COR-L47 (cell line): ENCODE data around the gene DEDD.
A peak's percentile ranks its signal among the peaks of the same experiment; 100 is the strongest.

Experiments used
- DNase-seq: peaks from one replicate; lab custom pipeline; 2025; lab: John Stamatoyannopoulos, UW

The DEDD gene

GRCh38 chr1:161162806-161163205 lies 30.3 kb upstream of the DEDD start:
- DNase-seq = no peak

GRCh38 chr1:161162052-161162451 lies 29.6 kb upstream of the DEDD start:
- no peak for DNase-seq

DNA sequence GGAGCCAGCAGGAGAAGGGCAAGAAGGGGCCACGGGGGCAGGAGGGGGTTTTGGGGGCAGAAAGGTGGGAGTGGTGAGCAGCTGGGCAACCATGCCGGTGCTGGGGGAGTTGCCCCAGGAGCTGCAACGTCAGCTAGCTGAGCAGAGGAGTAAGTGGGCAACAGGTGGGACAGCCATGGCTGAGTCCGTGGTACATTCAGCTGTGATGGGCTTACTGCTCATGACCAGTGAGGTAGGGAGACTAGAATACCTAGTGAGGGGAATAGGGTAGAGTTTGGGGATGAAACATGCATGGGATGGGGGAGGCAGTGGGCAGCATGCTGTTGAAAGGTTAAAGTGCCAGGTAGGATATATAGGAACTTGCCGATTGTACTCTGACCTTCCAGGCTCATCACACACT lies 29.2 kb upstream of the DEDD start:
- no peak for DNase-seq

- no peak for DNase-seq
These were observed 28.2 kb upstream of the DEDD start for GRCh38 chr1:161160671-161161145.

DNA sequence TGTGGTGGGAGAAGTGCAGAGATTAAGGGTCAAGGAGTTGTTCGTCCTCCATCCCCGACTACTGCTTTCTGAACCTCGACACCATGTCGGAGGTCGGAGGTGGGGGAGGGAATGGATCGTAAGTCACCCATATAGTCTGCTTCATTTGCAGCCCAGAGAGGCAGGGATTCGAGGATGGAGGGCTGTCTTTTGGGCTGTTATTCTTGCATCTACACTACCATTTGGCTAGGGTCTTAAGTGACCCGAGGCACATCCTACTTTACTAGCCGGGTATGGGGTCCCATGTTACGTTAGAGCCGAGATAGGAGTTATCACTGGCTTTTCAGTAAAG lies 27.4 kb upstream of the DEDD start:
- DNase-seq = no peak

- DNase-seq = peak; percentile 88
These were observed 26.8 kb upstream of the DEDD start, which contains the start of gene USP21 for GRCh38 chr1:161159087-161159912. USP21 (plus strand) TSS chr1:161159500; CDS start chr1:161160641, 1,141 bp downstream.

DNA sequence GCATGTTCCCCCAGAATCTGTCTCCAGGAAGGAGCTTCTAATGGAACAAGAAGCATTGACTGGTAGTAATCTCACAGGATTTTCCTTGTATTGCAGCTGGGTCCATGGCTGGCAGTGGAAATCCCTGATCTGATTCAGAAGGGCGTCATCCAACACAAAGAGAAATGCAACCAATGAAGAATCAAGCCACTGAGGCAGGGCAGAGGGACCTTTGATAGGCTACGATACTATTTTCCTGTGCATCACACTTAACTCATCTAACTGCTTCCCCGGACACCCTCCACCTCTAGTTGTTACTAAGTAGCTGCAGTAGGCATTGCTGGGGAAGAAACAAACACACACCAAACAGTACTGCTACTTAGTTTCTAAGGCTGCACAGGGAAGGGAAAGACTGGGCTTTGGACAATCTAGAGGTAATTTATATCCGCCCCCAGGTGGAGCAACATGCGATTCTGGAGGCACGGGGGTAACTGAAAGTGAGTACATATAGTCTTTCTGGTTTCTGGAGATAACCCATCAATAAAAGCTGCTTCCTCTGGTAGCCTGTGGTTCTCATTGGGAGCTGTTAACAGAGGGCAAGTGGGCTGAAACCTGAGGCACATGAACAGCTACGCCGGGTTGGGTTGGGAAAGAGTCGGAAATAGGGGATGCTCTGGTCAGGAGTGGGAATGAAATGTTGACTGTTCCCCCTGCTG lies 26.0 kb upstream of the DEDD start:
- no peak for DNase-seq

DNA sequence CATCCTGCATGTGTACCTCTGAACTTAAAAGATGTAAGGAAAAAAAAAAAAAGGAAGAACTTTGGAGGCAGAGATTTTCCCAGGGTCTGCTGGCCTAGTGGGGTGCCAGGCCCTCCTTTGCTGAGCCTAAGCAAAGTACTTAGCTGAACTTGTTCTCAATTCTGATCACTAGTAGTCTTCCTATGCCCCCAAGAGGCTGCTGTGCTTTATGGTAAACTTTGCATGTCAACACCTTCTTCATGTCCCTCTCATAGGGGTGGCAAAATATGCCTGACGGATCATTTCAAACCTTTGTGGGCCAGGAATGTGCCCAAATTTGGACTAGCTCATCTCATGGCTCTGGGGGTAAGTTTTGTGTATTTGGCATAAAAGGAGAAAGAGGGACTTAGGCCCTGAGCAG lies 25.4 kb upstream of the DEDD start:
- DNase-seq = no peak

DNA sequence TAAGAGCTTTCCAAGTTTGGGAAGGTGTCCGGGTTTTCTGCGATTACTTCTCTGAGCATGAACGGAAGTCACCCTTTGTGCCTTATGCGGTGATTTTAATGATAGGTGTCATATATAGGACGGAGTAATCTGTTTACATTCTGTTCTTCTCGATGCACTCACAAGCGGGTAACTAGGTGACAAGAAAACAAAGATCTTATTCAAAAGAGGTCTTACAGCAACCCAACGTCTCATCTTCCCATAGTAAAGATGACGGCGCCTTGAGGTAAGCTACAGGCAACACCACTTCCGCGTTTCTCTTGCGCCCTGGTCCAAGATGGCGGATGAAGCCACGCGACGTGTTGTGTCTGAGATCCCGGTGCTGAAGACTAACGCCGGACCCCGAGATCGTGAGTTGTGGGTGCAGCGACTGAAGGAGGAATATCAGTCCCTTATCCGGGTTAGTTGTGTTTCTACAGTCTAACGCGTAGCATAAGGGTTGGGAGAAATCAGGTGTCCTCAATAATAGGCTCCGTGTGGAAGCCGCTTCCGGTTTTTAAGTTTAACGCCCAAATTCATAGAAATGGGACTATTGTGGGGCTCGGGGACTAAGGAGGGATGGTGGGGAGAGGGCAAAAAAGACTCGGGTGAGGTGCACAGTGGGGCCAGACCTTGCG lies 21.3 kb upstream of the DEDD start, which contains the start of gene UFC1:
Gene UFC1, plus strand, starts transcription at position 297 of the 656 bp plus-strand sequence. Its CDS starts 20 bp downstream, at position 317.
- peak; percentile 84 for DNase-seq

- no peak for DNase-seq
These were observed 20.7 kb upstream of the DEDD start for GRCh38 chr1:161153176-161153575.

GRCh38 chr1:161145832-161146231 lies 13.4 kb upstream of the DEDD start:
- DNase-seq = no peak

- DNase-seq = no peak
These were observed 8.4 kb upstream of the DEDD start for GRCh38 chr1:161140755-161141400.

GRCh38 chr1:161139766-161140165 lies 7.3 kb upstream of the DEDD start:
- DNase-seq = peak; percentile 8

GRCh38 chr1:161138431-161138830 lies 6.0 kb upstream of the DEDD start:
- no peak for DNase-seq

DNA sequence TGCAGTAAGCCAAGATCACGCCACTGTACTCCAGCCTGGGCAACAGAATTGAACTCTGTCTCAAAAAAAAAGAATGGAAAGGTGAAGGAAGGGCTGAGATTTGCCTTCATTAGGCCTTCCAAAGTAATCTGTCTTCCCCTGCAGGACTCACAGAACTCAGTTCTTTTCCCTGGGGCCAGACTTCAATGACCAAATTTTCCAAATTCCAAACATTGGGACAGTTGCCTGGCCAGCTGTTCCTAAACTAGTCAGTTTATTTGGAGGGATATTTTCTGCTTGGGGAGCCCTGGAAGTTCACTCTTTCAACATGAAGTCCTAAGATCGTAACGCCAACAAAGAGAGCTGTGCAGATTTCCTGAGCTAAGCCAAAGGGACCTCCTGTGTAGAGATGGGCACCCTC lies 5.4 kb upstream of the DEDD start:
- no peak for DNase-seq

DNA sequence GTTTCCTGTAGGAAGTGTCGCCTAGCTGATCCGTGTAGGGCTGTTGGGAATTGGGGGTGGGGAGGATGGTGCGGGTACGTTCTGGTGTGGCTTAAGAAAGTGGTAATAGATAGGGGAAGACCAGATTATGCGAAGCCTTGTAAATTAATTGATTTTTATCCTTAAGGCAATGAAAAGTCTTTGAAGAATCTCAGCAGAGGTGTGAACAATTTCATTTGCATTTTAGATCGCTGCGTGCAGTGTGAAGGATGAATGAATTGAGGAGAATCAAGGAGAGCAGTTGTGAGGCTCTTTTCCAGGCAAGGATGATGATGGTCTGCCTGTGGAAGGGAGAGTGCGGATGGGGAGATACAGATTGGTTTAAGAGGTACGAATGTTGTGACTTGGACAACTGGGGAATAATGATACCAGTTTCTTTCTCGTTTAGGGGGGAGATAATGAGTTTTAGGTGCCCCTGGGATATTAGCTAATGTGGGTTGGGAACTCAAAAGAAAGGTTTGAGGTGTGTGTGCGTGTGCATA lies 813 bp upstream of the DEDD start:
- no peak for DNase-seq

DNA sequence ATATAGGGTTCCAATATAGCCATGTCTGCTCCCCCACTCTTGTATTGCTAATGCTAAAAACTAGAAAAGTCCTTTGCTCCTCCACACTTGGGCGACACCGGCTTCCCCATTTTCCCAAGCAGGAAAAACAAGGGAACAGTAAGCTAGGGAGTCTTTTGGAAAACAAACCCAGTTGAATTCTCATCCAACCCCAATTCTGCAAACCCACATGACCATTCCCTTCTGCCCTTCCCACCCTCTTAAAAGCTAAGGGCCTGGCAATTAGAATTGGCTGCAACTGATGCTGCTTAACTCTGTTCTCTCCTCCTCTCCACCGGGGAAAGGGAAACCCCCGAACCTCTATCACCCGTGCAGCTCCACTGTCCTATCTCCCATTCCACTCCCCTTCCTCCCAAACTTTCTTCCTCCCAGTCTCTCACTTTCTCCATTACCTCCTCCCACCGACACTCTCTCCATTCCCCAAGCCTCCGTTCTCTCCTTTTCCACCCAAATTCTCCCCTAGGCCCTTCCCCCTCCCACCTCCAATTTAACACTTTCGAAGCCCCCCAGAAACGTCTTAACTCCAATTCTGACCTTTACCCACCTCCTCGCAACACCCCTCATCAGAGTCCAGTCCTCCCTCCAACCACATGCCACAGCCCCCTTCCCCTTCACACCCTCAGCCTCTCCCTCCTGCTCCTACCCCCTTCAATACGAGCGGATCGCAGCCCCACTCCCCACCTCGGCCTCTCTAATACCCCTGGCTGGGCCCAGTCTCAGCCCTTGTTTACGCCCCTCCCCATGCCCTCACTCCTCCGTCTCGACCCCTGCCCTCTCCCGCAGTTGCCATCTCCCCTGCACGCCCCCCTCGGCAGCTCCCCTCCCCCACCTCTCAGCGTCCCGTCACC lies 701 bp downstream of the DEDD start:
- no peak for DNase-seq

GRCh38 chr1:161130266-161130665 lies 2.2 kb downstream of the DEDD start:
- DNase-seq = no peak

DNA sequence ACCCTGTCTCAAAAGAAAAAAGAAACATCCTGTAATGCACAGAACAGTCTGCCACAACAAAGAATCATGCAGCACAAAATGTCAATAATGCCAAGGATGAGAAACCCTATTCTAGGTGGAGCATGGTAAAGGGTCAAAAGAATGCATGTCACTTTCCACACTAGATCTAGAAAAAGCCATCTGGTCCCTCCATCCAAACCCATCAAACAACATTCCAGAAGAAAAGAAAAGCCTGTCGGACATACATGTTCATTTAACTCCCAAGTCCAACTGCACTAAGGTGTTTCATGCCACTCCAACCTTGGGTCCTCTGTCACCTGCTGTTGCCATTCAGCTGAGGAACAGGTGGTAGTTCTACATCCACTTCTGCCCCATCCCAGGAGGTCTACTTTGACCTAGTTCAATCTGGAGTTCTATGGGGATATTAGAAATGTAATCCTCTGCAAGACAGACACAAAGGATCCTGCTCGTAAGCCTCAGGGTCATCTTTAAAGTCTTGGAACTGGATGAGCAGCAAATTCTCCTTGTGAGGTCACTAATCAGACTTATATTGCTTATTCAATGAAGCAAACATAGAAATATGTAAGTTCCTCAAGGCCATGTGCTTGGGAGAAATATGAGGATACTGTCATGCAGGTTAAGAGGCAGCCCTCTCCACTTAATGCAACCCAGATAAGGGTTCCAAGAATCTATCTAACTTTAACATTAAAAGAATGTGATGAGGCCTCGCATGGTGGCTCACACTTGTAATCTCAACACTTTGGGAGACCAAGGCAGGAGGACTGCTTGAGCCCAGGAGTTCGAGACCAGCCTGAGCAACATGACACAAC lies 3.7 kb downstream of the DEDD start:
- no peak for DNase-seq

DNA sequence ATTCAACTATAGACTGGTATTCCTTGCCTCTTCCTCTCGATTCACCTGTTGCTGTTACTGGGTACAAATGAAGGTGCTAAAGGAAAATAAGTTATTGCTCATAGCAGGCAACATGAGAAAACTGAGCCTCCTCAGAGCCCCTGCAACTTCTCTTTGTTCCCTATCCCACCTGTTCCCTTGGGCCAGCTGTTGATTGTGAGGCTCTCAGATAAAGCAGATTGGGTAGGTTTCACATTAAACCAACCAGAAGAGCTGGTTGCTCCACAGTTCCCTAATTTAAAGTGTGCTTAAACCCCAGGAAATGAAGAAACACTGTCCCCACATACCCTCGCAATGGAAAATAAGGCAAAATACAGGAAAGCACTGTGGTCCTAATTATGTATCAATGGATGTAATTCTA lies 4.8 kb downstream of the DEDD start:
- DNase-seq = no peak
